ENCODE data around the gene DLST.

GRCh38 chr14:74879427-74880182 is 2.1 kb upstream of the DLST start:
- TF ChIP-seq CTCF (IDR thresholded peaks at IDR 0.05) (no peak), HMGXB4 (CRISPR knock-in tag; IDR thresholded peaks at IDR 0.05) (no peak), MLX (CRISPR knock-in tag; IDR thresholded peaks at IDR 0.05) (no peak), MAX (CRISPR knock-in tag; IDR thresholded peaks at IDR 0.05) (no peak), ATF2 (CRISPR knock-in tag; IDR thresholded peaks at IDR 0.05; ENCODE audit: borderline replicate concordance, low read depth) (no peak), ETV6 (CRISPR knock-in tag; IDR thresholded peaks at IDR 0.05) (no peak), NFYB (CRISPR knock-in tag; conservative IDR thresholded peaks at IDR 0.05; ENCODE audit: low read depth) (no peak), ZNF512 (CRISPR knock-in tag; IDR thresholded peaks at IDR 0.05; ENCODE audit: borderline replicate concordance) (no peak), RELA (CRISPR knock-in tag; IDR thresholded peaks at IDR 0.05; ENCODE audit: borderline replicate concordance) (no peak), TEAD4 (CRISPR knock-in tag; IDR thresholded peaks at IDR 0.05) (no peak), JUN (CRISPR knock-in tag; IDR thresholded peaks at IDR 0.05) (no peak), ZNF263 (CRISPR knock-in tag; IDR thresholded peaks at IDR 0.05; ENCODE audit: low read depth) (no peak), FOXK1 (CRISPR knock-in tag; IDR thresholded peaks at IDR 0.05) (no peak)
